ENCODE results near the gene CHKA. TPM values are rescaled to one million over a fixed set of nuclear protein-coding genes. Genes with fewer than 3 reads are reported as not detected.

Gene CHKA
- total RNA-seq, 1 experiment from 2014 or later = 63.0 TPM

- H4K5ac ChIP-seq (ENCODE audit: insufficient read length, low read depth, low read length) = no peak overlapping the region
- H3K9me3 ChIP-seq (ENCODE audit: control insufficient read depth, low read depth, low read length) = no peaks in the 10 kb centered on the region
- H4K20me1 ChIP-seq (ENCODE audit: control insufficient read depth, insufficient read depth, insufficient read length) = peaks cover 2% of the 10 kb centered on the region
- no peak overlapping the region for H3K23ac ChIP-seq (ENCODE audit: insufficient read length, low read depth, low read length)
- no peak overlapping the region for H3K9ac ChIP-seq (ENCODE audit: extremely low read depth, insufficient read length, low read length)
- no peak overlapping the region; a peak in 1 of 5 replicates for H3K4me3 Mint-ChIP-seq
- H3K79me2 ChIP-seq (ENCODE audit: insufficient read depth, low read length) = no peaks in the 10 kb centered on the region
- no peak overlapping the region for H3K27ac ChIP-seq (ENCODE audit: insufficient read length, low read depth, low read length)
- no peak overlapping the region for H3K14ac ChIP-seq (ENCODE audit: insufficient read depth, low read length)
- no peak overlapping the region for H2BK20ac ChIP-seq (ENCODE audit: low read depth, low read length, poor library complexity, severe bottlenecking)
- no peak overlapping the region for H3K18ac ChIP-seq (ENCODE audit: insufficient read length, low read depth, low read length)
- H2BK12ac ChIP-seq (ENCODE audit: insufficient read length, low read depth, low read length) = no peak overlapping the region
- H3K79me1 ChIP-seq (ENCODE audit: insufficient read depth, low read depth, low read length, poor library complexity, severe bottlenecking) = no peaks in the 10 kb centered on the region
- H3T11ph ChIP-seq (ENCODE audit: low read length) = no peak overlapping the region
- H2BK120ac ChIP-seq (ENCODE audit: low read depth, low read length, poor library complexity, severe bottlenecking) = no peak overlapping the region
- peaks cover 3 to 24% (median 4%) of the 10 kb centered on the region in 3 experiments; a peak in 5 of 7 replicates for H3K36me3 Mint-ChIP-seq (ENCODE audit: insufficient read depth in 1 of 3, low read depth in 3 of 3)
- no peak overlapping the region for H2AK5ac ChIP-seq (ENCODE audit: insufficient read length, low read length)
- DNase-seq = peak; percentile 32
- no peak overlapping the region for H2BK15ac ChIP-seq (ENCODE audit: low read depth, low read length)
- H3K56ac ChIP-seq (ENCODE audit: insufficient read length, low read depth, low read length) = no peak overlapping the region
- H4K91ac ChIP-seq (ENCODE audit: insufficient read length, low read depth, low read length) = no peak overlapping the region
- no peaks in the 10 kb centered on the region for H3K4me1 ChIP-seq (ENCODE audit: insufficient read depth, low read length)
- no peak overlapping the region for H4K8ac ChIP-seq (replicated peaks; ENCODE audit: insufficient read length, low read depth, low read length)
- no peak overlapping the region for H2BK5ac ChIP-seq (ENCODE audit: insufficient read length, low read length)
- H3K27me3 ChIP-seq (ENCODE audit: insufficient read depth, low read length) = no peaks in the 10 kb centered on the region
- H3K4ac ChIP-seq (ENCODE audit: low read depth, low read length) = no peak overlapping the region
- no peak overlapping the region for H2AFZ ChIP-seq (ENCODE audit: low read length)
- H3K27ac Mint-ChIP-seq = peak overlapping the region in 2 of 3 experiments; percentile 30 to 80; a peak in 4 of 7 replicates
- no CpG with 5 or more reads among the region's 18 CpGs for WGBS (ENCODE audit: extremely low coverage, insufficient read length, low lambda C conversion rate)
- H3K9me3 Mint-ChIP-seq = no peaks in the 10 kb centered on the region
- H3K23me2 ChIP-seq (ENCODE audit: insufficient read length, low read depth, low read length, poor library complexity, severe bottlenecking) = no peaks in the 10 kb centered on the region
- no peak overlapping the region for H3K4me2 ChIP-seq (ENCODE audit: insufficient read depth, insufficient read length, low read length)
- TF ChIP-seq CTCF (conservative IDR thresholded peaks at IDR 0.05) = no peak
- peaks cover 6 to 11% of the 10 kb centered on the region in 2 experiments for H3K4me1 Mint-ChIP-seq
- H3K27me3 Mint-ChIP-seq (ENCODE audit: low read depth) = no peaks in the 10 kb centered on the region; the same call in 1 of the 2 replicates
Observed at GRCh38 chr11:68050371-68050841, 70.8 kb downstream of the CHKA start.

Measured in H9 (cell line).